Upper lobe of right lung (tissue), 1 donor: Measurements from ENCODE around the gene MTX2. TPM values are rescaled to one million over a fixed set of nuclear protein-coding genes. Genes with fewer than 3 reads are reported as not detected.

ENCODE experiments used
- ATAC-seq: fragments of 200-7000 bp; cut with Tn5 transposase; one replicate; pipeline ENCODE4 v1.9.1; 2020; ENCODE audit warnings: mild to moderate bottlenecking, moderate library complexity
- DNase-seq: peaks from one replicate; pipeline ENCODE4 v3.0.0-alpha.2; 2020
- H3K27ac ChIP-seq: fragments of 200-600 bp; one replicate; pipeline ENCODE4 v1.8.0; 2022
- H3K27me3 ChIP-seq: fragments of 200-600 bp; one replicate; pipeline ENCODE4 v1.8.0; 2022; ENCODE audit warnings: mild to moderate bottlenecking
- H3K36me3 ChIP-seq: fragments of 200-600 bp; one replicate; pipeline ENCODE4 v1.8.0; 2022
- H3K4me1 ChIP-seq: fragments of 200-600 bp; one replicate; pipeline ENCODE4 v1.8.0; 2022
- H3K4me3 ChIP-seq: fragments of 200-600 bp; one replicate; pipeline ENCODE4 v1.8.0; 2022; ENCODE audit warnings: mild to moderate bottlenecking
- H3K9me3 ChIP-seq: fragments of 200-600 bp; one replicate; pipeline ENCODE4 v1.8.0; 2022
- intact Hi-C: fragments of 100-400 bp; cut with DNase I; formaldehyde crosslinking; loops from one replicate; pipeline ENCODE4 v1.11.0; 2022
- total RNA-seq: library from RNA; stranded (reverse); fragmentation: NEBNext Ultra II Directional; extraction: Animal tissue kit (Norgen Biotek cat#: 25700); gene quantifications from one replicate; pipeline ENCODE4 v1.2.1, GENCODE V29; 2021
- TF ChIP-seq, protein P1 (sequence below): fragments of 200-600 bp; IDR thresholded peaks from one replicate; pipeline ENCODE4 v1.8.0; 2022; ENCODE audit warnings: antibody characterized with exemption
- donor health status: DM: no; HTN: yes; CAD: no; lungs with severe emphysema.

The MTX2 gene
- total RNA-seq, 1 donor from 2014 or later: 17.6 TPM

DNA sequence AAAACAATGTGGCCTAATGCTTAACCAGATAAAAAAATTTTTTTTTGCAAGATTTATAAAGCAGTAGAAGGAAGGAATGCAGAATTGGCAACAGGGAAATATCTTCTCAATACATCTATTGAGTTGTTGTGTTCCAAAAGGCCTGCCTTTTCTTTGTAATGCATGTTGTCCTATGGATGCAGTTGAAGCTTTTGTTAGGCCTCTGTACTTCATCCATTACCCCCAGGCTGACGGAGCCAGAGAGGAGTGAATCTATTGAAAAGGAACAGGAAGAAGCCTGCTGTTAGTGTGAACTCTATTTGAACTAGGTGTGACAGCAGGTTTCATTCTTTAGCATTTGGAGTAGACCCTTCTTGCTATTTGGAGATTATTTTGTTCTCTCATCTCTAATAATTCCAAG lies 56.5 kb downstream of the MTX2 start:
- H3K27ac ChIP-seq: no peak overlapping the region
- no peak for ATAC-seq
- H3K4me3 ChIP-seq: no peak overlapping the region

DNA sequence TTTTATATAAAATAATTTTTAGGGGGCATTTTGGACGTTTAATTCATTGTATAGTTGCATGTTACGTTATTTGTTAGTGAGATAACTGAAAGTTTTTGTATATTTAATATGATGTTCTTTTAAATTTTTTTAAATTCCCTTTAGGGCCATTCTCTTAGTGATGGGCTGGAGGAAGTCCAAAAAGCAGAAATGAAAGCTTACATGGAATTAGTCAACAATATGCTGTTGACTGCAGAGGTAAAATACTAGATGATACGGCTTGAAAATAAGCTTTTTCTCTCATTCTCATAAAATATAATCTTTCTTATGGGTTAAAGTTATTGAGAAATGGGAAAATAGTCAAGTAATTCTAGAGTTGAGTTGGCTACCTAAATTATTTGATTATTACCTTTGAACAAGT lies 58.9 kb downstream of the MTX2 start:
- no peaks in the 10 kb centered on the region for H3K27me3 ChIP-seq
- peaks cover 16% of the 10 kb centered on the region for H3K36me3 ChIP-seq
- intact Hi-C loops: no loop called here
- H3K9me3 ChIP-seq: no peaks in the 10 kb centered on the region
- DNase-seq (no peak), ATAC-seq (no peak)
- H3K4me1 ChIP-seq: no peaks in the 10 kb centered on the region
- no peak overlapping the region for H3K4me3 ChIP-seq
- H3K27ac ChIP-seq: no peak overlapping the region
- TF ChIP-seq, protein P1, sequence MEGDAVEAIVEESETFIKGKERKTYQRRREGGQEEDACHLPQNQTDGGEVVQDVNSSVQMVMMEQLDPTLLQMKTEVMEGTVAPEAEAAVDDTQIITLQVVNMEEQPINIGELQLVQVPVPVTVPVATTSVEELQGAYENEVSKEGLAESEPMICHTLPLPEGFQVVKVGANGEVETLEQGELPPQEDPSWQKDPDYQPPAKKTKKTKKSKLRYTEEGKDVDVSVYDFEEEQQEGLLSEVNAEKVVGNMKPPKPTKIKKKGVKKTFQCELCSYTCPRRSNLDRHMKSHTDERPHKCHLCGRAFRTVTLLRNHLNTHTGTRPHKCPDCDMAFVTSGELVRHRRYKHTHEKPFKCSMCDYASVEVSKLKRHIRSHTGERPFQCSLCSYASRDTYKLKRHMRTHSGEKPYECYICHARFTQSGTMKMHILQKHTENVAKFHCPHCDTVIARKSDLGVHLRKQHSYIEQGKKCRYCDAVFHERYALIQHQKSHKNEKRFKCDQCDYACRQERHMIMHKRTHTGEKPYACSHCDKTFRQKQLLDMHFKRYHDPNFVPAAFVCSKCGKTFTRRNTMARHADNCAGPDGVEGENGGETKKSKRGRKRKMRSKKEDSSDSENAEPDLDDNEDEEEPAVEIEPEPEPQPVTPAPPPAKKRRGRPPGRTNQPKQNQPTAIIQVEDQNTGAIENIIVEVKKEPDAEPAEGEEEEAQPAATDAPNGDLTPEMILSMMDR: no peak

More for the DNA sequence above, 56.5 kb downstream of the MTX2 start:
- Histone ChIP-seq H3K36me3 (peaks cover 16% of the 10 kb centered on the region), H3K27me3 (no peaks in the 10 kb centered on the region), H3K4me1 (no peaks in the 10 kb centered on the region), H3K9me3 (no peaks in the 10 kb centered on the region)
- intact Hi-C loops: no loop called here
- no peak for DNase-seq
- TF ChIP-seq, protein P1: no peak

DNA sequence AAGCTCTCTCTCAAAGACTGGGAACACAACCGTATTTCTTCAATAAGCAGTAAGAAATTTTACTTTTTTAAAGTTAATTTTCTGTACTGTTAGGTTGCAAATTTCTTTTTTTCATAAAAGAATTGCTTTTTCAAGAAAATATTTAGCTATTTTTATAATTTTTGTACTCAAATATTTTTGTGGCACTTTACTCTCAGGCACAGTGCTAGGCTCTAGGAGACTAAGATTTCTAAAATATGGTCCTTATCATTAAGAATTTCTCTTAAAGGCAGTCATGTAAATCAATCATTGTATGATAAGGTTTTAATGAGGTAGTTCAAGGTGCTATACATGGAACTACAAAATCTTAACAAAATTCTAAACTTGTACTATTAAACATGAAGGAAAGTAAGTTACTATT lies 61.4 kb downstream of the MTX2 start:
- no peak for ATAC-seq
- intact Hi-C loops: no loop called here
- TF ChIP-seq, protein P1: no peak
- Histone ChIP-seq H3K4me1 (no peaks in the 10 kb centered on the region), H3K27ac (no peak overlapping the region), H3K36me3 (peaks cover 16% of the 10 kb centered on the region), H3K9me3 (no peaks in the 10 kb centered on the region), H3K27me3 (no peaks in the 10 kb centered on the region), H3K4me3 (no peak overlapping the region)
- no peak for DNase-seq

DNA sequence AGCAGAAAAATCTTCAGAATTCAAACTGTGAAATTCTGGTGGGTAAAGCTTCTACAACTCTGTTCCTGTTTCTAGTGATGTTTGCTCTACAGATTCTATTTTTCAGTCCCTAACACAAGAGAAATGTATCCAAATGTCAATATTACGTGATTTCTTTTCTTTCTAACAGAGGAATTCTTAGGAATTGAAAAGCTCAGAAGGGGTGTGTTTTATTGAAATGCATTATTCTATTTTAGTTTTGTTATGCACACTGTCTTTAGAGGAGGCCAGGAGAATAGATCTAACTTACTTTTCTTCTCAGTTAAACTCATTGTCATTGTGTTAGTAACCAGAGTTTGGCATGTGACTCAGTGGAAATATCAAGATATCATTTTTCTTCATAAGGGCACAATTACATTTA lies 62.4 kb downstream of the MTX2 start:
- Histone ChIP-seq H3K4me3 (no peak overlapping the region), H3K9me3 (no peaks in the 10 kb centered on the region), H3K36me3 (peaks cover 16% of the 10 kb centered on the region), H3K4me1 (no peaks in the 10 kb centered on the region), H3K27me3 (no peaks in the 10 kb centered on the region), H3K27ac (no peak overlapping the region)
- TF ChIP-seq, protein P1: no peak
- intact Hi-C loops: no loop called here
- no peak for ATAC-seq
- no peak for DNase-seq

DNA sequence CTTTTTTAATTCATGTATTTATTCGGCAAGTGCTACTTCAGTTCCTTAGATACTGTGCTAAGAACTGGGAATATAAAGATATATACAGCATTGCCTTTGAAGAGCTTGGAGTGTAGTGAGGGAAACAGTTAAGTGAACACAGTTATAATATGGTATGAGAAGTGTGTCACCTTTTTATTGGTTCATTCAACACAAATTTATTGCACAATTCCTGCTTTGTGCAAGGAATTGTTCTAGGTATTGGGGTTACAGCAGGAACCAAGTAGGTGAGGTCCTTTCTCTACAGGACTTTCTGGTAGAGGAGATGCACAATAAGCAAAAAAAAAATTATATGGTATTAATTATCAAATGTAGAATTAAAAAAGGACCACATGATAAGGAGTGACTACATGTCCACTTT lies 65.5 kb downstream of the MTX2 start:
- DNase-seq (no peak), ATAC-seq (no peak)
- Histone ChIP-seq H3K36me3 (peaks cover 14% of the 10 kb centered on the region), H3K27ac (no peak overlapping the region), H3K9me3 (no peaks in the 10 kb centered on the region), H3K27me3 (no peaks in the 10 kb centered on the region), H3K4me3 (no peak overlapping the region), H3K4me1 (no peaks in the 10 kb centered on the region)
- TF ChIP-seq, protein P1: no peak
- intact Hi-C loops: no loop called here

DNA sequence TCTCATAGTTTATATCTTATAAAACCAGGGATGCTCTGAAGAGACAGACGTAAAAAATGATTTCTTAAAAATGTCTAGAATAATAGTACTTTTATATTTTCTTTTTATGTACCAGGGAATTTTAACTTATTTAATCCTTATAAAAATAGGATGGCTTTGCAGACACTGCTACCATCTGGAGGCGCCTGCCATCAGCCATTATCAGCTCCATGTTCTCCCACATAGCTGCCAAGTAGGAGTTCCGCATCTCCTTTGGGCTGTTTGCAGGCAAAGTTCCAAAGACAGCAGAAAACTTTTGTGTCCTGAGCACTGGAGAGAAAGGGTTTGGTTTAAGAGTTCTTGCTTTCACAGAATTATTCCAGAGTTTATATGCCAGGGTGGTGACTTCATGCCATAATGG lies 69.2 kb downstream of the MTX2 start:
- ATAC-seq: no peak
- Histone ChIP-seq H3K36me3 (peaks cover 10% of the 10 kb centered on the region), H3K27me3 (no peaks in the 10 kb centered on the region), H3K4me3 (no peak overlapping the region), H3K4me1 (no peaks in the 10 kb centered on the region), H3K9me3 (no peaks in the 10 kb centered on the region), H3K27ac (no peak overlapping the region)
- intact Hi-C loops: no loop called here
- DNase-seq: no peak
- TF ChIP-seq, protein P1: no peak
